GM19438 (cell line): ENCODE measurements around the gene DAAM2.

Source experiments
- ATAC-seq: cut with Tn5 transposase; IDR thresholded peaks from one replicate; pipeline ENCODE4 v1.9.1; 2021; ENCODE audit warnings: low read depth; ENCODE audit not compliant: unreplicated experiment

Gene DAAM2

DNA sequence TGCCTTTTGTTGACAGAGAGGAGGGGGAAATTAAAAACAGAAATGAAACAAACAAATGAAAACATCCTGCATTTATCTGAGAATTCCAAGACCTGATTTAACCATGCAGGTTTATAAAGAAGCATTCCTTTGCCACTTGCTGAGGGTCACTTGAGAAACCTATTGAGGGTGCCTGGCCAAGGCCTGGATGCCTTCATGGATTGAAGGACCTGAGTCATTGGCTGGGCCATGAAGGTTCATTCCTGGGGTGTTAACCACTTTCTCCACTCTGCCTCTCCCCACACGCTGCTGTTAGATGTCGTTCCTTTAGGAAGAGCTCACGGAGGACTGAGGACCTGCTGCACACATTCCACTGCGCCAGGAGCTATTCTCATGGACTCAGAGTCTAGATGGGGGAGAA is 49.7 kb downstream of the DAAM2 start:
- no peak for ATAC-seq

DNA sequence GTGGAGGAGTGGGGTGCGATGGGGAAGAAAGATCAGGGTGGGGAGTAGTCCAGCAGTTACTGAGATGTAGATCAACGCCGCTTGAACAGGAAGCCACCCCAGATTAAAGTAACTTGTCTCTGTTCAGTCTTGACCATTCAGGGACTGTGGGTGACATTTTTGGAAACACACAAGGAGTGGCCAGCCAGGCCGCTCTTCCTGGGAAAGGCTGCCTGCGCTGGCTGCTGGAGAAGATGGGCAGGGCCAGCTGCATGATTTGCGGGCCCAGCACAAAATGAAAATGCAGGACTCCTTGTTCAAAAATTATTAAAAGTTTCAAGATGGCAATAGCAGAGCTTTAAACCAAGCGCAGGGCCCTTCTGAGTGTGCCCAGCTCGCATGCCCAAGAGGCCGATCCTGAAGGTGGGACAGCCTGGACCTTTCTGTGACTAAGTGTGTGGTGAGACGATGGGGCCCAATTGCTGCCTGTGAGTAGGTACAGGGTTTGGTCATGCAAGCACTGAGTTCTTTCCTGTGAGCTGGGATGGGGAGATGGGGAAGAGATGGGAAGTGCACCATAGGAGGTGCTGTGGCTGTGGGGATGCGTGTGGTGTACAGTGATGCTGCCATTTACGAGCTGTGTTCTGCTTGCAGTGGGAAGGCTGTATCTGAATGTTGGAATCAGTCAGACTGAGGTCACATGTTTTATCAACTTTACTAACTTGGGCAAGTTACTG is 51.3 kb downstream of the DAAM2 start:
- ATAC-seq: no peak

DNA sequence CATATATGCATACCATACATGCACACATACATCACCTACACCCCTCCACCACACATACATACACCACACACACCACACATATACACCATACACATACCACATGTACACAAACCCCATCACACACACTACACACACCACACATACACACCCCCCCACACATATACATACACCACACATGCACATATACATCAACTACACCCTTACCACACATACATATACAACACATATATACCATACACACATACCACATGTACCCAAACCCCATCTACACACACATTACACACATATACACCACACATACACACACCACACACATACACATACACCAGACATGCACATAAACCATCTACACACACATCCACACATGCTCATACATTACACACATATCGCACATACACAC is 52.7 kb downstream of the DAAM2 start:
- no peak for ATAC-seq

DNA sequence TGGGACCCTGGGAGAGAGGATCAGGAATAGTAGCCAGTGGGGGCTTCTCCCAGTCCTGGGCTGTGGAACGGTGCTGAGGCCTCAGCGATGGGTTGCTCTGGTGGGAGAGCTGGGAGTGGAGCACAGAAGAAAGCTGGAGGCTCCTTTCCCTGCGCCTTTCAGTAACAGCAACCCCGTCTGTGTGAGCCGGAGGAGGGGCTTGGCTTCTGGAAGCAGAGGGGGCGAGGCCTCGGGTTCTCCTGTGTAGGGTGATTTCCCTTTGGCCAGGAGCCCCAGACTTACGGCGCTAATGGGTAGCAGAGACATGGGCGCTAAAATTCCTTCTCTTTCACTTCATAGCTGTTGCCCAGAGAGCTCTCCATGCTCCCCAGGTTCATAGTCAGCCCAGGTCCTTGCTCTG is 55.0 kb downstream of the DAAM2 start:
- ATAC-seq: no peak

DNA sequence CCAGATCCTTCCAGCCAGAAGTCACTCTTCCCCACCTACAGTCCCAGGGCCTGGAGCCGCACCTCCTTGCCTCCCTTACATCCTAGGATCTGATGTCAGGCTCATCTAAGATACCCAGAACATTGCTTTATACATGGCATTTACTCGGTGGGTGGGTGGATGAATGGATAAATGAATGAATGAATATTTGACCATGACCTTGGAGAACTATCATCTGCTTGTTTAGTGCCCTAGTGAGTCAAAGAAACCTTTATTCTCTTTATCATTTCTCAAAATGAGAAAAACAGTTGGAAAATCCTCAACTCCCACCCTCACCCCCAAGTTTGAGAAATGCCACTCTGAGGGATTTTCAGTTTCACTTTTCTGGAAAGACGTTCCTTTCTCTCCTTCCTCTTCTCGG is 56.0 kb downstream of the DAAM2 start:
- no peak for ATAC-seq

DNA sequence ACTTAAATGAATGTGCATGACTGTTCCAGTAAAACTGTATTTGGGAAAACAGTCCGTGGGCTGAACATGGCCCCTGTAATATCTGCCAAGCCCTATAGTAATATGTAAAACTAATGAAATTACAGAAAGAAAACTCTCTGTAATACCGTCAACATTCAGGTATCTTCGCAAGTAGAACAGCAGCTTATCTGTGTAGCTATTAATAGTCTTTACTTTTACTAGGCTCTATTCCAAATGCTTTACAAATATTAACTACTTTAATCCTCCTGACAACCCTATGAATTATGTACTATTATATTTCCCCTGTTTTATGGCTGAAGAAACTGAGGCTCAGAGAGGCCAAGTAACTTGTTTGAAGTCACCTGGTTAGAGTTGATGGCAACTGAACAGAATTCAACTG is 57.1 kb downstream of the DAAM2 start:
- no peak for ATAC-seq

DNA sequence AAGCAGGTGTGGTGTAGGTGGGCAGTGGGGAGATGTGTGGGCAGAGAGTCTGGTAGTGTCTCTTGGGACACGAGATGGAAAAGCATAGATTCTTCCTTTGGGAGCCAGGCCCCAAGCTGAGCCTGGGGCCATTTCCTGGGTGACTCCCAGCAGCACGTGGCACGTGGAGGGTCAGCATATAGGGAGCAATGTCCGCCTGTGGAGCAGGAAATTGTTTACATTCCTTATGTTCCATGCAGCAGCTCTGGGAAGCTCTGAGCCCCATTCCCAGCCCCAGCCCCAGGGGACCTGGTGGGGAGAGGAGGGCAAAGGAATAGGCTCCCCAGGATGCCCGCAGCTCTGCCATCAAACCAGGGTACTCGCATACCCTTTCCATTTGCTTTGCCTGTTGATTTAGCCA is 57.6 kb downstream of the DAAM2 start:
- ATAC-seq: no peak

DNA sequence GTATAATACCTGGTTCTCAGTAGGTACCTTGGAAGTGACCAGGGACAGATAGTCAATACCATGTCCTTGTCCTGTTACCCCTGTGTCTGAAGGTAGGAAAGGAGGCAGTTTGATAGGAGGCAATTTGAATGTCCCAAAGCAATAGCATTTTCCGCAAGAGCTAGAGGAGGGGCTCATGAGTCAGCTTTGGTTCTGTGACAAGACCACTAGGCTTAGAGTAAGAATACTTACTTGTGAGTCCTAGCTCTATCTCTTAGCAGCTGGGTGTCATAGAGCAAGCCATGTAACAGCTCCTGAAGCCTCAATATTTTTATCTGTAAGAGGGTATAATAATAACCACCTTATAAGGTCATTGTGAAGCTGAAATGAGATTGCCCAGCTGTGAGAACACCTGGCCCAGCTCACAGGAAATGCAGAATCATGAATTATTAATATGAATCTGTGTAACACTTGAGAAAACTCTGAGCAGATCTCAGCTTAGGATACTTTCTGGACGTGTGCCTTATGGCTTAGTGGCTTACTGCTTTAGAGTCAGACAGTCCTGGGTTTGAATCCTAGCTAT is 58.6 kb downstream of the DAAM2 start:
- ATAC-seq: no peak

DNA sequence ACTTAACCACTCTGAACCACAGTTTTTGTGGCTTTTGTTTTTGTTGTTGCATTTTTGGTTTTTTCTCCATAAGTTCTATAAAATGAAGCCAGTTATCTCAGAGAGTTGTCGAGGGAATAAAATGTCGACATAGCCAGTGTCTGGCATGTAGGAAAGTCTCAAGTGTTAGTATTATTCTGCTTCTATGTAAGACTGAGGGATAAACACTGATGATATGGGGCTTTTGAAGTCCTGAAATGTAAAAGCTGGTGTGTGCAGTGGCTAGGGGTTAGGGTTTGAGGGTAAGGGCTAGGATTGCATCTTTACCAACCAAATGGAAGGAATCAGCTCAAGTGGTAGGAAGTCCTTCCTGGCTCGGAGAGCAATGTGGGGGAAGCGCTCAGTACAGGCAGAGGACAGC is 59.2 kb downstream of the DAAM2 start:
- no peak for ATAC-seq

DNA sequence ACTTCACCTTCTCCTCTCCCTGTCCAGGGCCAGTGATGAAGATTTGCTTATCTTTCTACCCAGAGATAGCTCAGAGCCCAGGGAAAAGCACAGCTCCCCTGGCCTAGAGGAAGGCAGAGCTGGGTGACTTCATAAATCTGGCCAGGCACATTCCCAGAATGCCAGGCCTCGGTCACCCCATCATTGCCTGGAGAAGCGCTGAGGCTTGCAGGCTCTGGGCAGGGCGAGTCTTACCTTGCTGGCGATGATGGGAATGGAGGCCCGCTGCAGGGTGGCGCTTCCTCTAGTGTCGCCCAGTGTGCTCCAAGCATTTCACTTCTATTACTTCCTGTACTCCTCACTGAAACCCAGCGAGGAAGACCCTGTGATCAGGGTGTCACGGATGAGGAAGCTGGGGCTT is 60.1 kb downstream of the DAAM2 start:
- ATAC-seq: no peak

DNA sequence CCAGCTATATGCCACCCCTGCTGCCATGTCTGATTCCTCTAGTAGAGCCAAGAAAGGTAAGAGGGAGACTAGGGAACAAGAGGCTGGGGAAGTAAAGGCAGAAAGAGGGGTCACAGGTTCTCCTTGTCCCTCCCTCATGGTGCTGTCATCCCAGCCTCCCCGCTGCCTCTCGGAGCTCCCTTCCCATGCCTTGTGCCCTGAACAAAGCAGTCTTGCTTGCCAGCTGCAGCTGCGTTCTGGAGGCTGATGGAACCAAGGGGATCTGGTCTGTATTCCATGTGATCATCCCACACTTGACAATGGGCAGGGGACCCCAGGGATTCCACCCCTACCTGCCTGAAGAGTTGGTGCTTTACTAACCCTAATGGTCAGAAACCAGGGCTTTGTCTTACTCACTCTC is 61.4 kb downstream of the DAAM2 start:
- no peak for ATAC-seq

DNA sequence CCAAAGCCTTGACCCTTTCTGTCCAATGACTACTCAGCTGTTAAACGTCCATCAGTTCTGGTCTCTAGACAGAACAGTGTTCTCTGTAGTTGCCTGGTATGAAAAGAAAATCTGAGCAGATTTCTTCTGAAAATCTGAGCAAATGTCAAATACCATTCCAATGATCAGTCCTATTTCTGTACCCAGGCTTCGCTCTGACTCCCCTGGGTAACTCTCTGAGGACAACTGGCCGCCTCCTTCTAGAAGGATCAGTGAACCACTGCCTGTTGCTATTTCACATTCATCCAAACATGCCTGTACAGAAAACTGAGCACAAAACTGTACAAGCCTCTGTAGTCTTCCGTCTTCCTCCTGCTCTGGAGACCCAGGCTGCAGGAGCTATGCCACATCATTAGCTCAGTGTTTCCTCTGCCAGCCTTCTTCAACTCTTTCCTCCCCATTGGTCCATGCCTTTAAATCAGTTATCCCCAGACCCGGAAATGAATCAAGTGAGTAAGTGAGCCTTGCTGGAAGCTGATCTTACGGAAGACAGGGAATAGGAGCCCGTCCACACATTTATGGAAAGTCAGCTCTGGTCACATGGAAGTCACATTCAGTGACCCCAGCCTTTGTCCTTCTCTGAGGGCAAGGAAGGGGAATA is 63.3 kb downstream of the DAAM2 start:
- ATAC-seq: no peak

DNA sequence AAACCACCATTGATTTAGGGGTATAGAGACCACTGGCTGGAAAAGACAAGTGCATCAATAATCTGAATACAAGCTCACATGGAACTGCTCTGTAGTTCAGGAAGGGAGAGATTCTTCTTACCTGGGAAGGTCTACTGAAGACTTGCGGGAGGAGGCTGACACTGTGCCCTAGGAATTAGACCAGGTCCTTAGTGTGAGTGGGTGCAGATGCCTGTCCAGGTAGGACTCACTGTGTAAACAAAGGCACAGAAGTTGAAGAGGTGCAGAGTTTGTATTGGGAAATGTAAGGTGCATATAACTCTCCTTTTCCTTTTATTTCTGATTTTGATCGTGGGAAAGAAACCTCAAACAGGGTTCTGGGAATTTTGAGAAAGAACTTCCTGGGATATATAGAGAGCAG is 66.8 kb downstream of the DAAM2 start:
- ATAC-seq: no peak

DNA sequence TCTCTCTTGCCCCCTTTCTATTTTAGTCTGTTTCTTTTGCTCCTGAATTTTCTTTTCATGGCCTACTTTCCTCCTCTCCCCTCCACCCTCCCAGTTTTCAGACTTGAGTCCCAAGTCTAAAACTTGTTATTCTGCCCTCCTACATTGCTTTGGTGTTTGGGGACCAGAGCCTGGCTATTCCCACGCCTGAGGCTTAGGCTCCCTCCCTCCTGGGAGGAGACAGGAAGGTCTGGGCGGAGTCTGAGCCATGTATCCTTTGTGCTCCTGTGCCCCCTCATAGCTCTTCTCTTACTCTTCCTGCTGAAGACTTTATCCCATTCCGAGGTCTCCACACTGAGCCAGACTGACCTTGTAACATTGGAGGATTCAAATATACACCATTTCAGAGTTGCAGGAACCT is 69.5 kb downstream of the DAAM2 start:
- ATAC-seq: no peak

DNA sequence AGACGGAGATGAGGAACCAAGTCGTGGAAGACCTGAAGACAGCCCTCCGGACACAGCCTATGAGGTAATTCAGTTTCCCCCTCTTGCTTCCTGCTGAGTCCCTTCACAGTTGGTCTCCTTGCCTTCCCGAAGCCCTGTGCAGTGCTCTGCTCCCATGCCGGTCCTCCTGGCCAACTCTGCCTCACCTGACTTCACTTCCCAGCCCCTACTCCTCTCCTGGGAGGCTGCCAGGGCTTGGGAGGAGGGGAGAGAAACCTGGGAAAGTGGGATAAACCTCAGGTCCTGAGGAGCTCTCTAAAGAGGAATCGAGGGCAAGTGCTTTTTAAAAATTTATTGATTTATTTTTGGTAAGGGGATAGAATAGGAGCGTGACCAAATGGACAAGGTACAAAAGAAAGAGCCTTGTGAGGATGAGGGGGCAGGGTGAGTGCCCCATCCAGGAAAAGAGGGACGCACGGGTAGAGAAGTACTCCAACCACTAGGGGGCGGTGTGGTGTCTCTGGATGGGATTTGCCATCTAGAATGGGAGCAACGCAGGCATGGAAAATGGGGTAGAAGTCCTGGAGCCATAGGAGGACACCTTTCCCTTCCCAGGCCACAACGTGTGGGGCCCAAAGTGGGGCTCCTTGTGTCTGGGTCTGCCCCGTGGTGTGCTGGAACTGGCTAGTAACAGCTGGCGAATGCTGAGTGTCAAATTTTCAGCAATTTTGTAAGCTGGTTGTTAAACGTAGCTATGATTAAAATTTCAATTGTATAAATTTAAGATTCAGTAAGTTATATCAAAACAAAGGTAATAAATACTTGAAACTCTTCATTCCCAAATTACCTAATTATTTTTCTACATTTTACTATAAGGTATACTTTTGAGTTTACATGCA is 73.1 kb downstream of the DAAM2 start:
- no peak for ATAC-seq

DNA sequence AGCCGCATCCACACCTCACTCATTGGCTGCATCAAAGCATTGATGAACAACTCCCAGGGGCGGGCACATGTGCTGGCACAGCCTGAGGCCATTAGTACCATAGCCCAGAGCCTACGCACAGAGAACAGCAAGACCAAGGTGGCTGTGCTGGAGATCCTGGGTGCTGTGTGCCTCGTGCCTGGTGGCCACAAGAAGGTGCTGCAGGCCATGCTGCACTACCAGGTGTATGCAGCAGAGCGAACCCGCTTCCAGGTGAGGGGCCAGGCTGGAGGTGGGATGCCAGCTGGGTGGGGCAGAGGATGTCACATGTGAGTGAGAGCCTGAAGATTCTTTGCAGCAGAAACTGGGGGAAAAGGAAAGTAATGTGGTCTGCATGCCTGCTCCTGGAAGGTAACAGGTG is 75.4 kb downstream of the DAAM2 start:
- ATAC-seq: no peak

DNA sequence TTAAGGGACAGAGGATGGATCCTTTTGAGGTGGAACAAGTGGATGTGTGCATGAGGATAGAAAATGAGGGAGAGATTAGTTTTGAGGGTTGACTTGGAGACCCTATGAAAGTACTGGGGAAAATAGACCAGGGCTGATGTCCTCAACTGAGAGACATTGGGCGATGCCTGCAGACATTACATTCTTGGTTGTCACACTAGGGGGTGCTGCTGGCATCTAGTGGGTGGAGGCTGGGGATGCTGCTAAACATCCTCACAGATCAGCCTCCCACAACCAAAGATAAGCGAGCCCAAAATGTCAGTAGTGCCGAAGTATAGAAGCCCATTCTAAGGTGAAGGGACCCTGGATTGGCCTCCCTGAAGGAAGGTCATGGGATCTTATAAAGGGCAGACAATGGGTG is 78.8 kb downstream of the DAAM2 start:
- ATAC-seq: no peak

DNA sequence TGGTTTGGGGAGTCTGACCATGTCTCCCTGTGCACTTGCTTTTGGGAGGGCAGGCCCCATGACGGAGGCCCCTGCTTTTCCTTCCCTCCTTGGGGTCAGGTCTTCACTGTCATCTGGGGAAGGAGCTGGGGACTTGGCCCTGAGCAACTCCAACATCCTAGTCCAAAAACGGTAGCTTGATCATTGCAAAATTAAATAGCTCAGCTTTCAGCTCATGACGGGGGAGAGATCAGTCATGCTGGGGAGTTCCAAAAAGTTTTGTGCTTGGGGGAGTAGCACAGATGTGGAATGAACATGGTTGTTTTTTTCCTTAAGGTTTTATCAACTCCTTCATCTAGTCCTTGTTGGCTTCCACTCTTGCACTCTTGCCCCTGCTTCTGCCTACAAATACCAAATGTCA is 81.3 kb downstream of the DAAM2 start:
- no peak for ATAC-seq

DNA sequence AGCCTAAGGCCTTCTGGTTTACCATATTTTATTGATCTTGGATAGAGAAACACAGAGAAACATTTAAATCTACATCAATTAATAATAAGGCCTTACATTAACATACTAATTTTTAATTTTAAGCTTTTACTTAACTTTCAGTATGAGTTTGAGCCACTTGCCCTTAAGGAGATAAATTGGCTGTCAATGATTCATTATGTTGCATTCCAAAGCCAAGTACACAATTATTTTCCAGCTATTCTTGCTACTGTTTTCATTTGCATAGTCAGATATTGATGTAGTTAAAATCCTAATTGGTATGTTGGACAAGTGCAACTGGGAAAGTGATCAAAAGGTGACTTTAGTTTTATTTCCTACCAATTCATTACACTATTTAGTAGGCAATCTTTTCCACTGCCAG is 83.9 kb downstream of the DAAM2 start:
- no peak for ATAC-seq

DNA sequence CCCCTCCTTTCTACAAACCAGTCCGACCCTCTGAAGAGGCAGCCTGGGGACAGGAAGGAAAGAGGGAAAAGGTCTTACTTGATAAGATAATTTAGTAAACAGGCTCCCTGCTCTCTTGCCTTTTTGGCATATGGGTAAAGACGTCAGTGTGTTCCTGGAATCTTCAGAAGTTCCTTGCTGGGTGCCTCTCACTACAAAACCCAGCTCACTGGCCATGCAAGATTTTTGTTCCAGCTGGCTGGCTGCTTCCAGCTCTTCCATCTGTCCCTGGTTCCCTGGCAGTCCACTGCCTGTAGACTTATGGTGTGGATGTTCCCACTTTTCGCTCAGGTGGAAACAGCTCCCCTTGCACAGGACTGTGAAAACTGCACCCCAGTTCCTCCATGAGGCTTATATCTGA is 84.7 kb downstream of the DAAM2 start:
- ATAC-seq: no peak

DNA sequence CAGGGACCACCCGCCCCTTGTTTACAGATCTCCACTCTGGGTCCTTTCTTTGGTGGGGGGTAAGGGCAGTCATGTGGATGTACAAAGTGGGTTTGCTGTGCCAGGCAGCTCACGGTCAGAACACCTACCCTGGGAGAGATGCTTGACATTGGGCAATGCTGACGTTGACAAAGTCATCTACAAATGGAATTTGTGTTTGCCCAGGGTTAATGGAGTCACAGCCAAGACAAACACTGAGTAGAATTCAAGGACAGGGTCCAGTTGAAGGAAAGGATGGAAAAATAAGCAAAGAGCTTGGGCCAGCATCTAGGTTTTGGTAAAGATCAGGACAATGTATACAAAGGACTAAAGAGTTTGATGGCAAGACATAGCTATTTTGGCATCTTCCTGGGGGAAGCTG is 87.4 kb downstream of the DAAM2 start:
- ATAC-seq: no peak
